WI38 (cell line): Measurements from ENCODE around the gene PROSER2.

Experiments used
- H3K4me3 ChIP-seq: 2 replicates; pipeline ENCODE4 v1.5.1; 2011; ENCODE audit warnings: low read depth, mild to moderate bottlenecking, control low read depth, low read length
- CTCF ChIP-seq: IDR thresholded peaks from 2 replicates; pipeline ENCODE4 v1.5.1; 2012; ENCODE audit warnings: low read depth, mild to moderate bottlenecking, control low read depth, low read length

PROSER2 gene

GRCh38 chr10:11783558-11783865 lies 39.6 kb upstream of the PROSER2 start:
- H3K4me3 ChIP-seq, result no peak overlapping the region
- TF ChIP-seq CTCF, result no peak

- TF ChIP-seq CTCF, result no peak
- no peak overlapping the region for H3K4me3 ChIP-seq
Observed at GRCh38 chr10:11787374-11787773, 35.8 kb upstream of the PROSER2 start.

GRCh38 chr10:11787846-11788245 lies 35.3 kb upstream of the PROSER2 start:
- no peak for TF ChIP-seq CTCF

GRCh38 chr10:11789306-11789705 lies 33.9 kb upstream of the PROSER2 start:
- TF ChIP-seq CTCF, result no peak
- H3K4me3 ChIP-seq, result no peak overlapping the region

More at GRCh38 chr10:11787846-11788245, 35.3 kb upstream of the PROSER2 start:
- H3K4me3 ChIP-seq, result no peak overlapping the region

GRCh38 chr10:11789956-11790355 lies 33.2 kb upstream of the PROSER2 start:
- no peak overlapping the region for H3K4me3 ChIP-seq
- TF ChIP-seq CTCF, result no peak

GRCh38 chr10:11793762-11794479 lies 29.2 kb upstream of the PROSER2 start:
- H3K4me3 ChIP-seq, result no peak overlapping the region
- no peak for TF ChIP-seq CTCF

- no peak for TF ChIP-seq CTCF
- no peak overlapping the region for H3K4me3 ChIP-seq
Observed at GRCh38 chr10:11794566-11794965, 28.6 kb upstream of the PROSER2 start.
